HG02610 (cell line): ENCODE measurements around the gene HLA-G.
"Not testable (repeated sequence)": the region's sequence is repeated elsewhere in the genome, so short reads cannot be mapped to it uniquely, and the experiment has no call there.

Experiments
- ATAC-seq: cut with Tn5 transposase; IDR thresholded peaks from one replicate; pipeline ENCODE4 v1.9.1; 2021; ENCODE audit warnings: mild to moderate bottlenecking, moderate library complexity; ENCODE audit not compliant: unreplicated experiment

Gene HLA-G

GRCh38 chr6:29827579-29828470 lies at the start of gene HLA-G:
Gene HLA-G, plus strand, starts transcription at chr6:29827825. Its CDS starts 20 bp downstream, at chr6:29827845.
- no peak for ATAC-seq

- ATAC-seq = not testable (repeated sequence)
Observed at GRCh38 chr6:29780019-29780698, 47.5 kb upstream of the HLA-G start.

GRCh38 chr6:29789176-29789575 lies 38.4 kb upstream of the HLA-G start:
- ATAC-seq = no peak

- no peak for ATAC-seq
Observed at GRCh38 chr6:29790626-29791025, 37.0 kb upstream of the HLA-G start.

- ATAC-seq = no peak
Observed at GRCh38 chr6:29791162-29791561, 36.5 kb upstream of the HLA-G start.

GRCh38 chr6:29791786-29792122 lies 35.9 kb upstream of the HLA-G start:
- no peak for ATAC-seq

- no peak for ATAC-seq
Observed at GRCh38 chr6:29792123-29793035, 35.2 kb upstream of the HLA-G start.

- no peak for ATAC-seq
Observed at GRCh38 chr6:29793036-29793356, 34.6 kb upstream of the HLA-G start.

GRCh38 chr6:29793796-29794195 lies 33.8 kb upstream of the HLA-G start:
- ATAC-seq = no peak

GRCh38 chr6:29796026-29796425 lies 31.6 kb upstream of the HLA-G start:
- ATAC-seq = no peak

GRCh38 chr6:29797135-29797534 lies 30.5 kb upstream of the HLA-G start:
- no peak for ATAC-seq

GRCh38 chr6:29797966-29798365 lies 29.7 kb upstream of the HLA-G start:
- ATAC-seq = no peak

- ATAC-seq = no peak
Observed at GRCh38 chr6:29800254-29800653, 27.4 kb upstream of the HLA-G start.

GRCh38 chr6:29806387-29806786 lies 21.2 kb upstream of the HLA-G start:
- ATAC-seq = no peak

- ATAC-seq = no peak
Observed at GRCh38 chr6:29809249-29809648, 18.4 kb upstream of the HLA-G start.

GRCh38 chr6:29810371-29810770 lies 17.3 kb upstream of the HLA-G start:
- no peak for ATAC-seq

GRCh38 chr6:29811377-29811776 lies 16.2 kb upstream of the HLA-G start:
- ATAC-seq = no peak

GRCh38 chr6:29813066-29813465 lies 14.6 kb upstream of the HLA-G start:
- no peak for ATAC-seq

GRCh38 chr6:29813809-29814208 lies 13.8 kb upstream of the HLA-G start:
- ATAC-seq = no peak

- ATAC-seq = no peak
Observed at GRCh38 chr6:29814379-29815117, 13.1 kb upstream of the HLA-G start.
